Natural killer cell treated with Interleukin-12 subunit alpha and Interleukin-12 subunit beta and Interleukin-15 and Interleukin-18, amount 100 ng/mL, for 72 hours (primary cell): ENCODE results near the gene ATRX. TPM values are rescaled to one million over a fixed set of nuclear protein-coding genes. Genes with fewer than 3 reads are reported as not detected.
"Not testable (repeated sequence)": the region's sequence is repeated elsewhere in the genome, so short reads cannot be mapped to it uniquely, and the experiment has no call there.

Experiments
- ATAC-seq, 2 donors: fragments of 150-1000 bp; cut with Tn5 transposase in 1 of 2; sonication (Bioruptor Pico), chemical (Tn5 transposase) in 1 of 2; 2 replicates each; pipeline ENCODE4 v1.10.0; 2021
- DNase-seq: peaks from one replicate; pipeline ENCODE4 v3.0.0; 2022; ENCODE audit warnings: low spot score
- H3K27ac Mint-ChIP-seq, 2 donors: 1 replicate in 1 of 2; 2 replicates in 1 of 2; pipeline ENCODE4 v1.8.0; 2022; ENCODE audit warnings: mixed read lengths in 2 of 2, mild to moderate bottlenecking in 1 of 2, moderate library complexity in 1 of 2
- H3K27me3 Mint-ChIP-seq, 2 donors: 1 replicate in 1 of 2; 2 replicates in 1 of 2; pipeline ENCODE4 v1.8.0; 2022; ENCODE audit warnings: mixed read lengths in 2 of 2
- H3K36me3 Mint-ChIP-seq: one replicate; pipeline ENCODE4 v1.8.0; 2022; ENCODE audit warnings: mixed read lengths
- H3K4me1 Mint-ChIP-seq, 2 donors: 1 replicate in 1 of 2; 2 replicates in 1 of 2; pipeline ENCODE4 v1.8.0; 2022; ENCODE audit warnings: low read depth in 2 of 2, mixed read lengths in 2 of 2, mild to moderate bottlenecking in 1 of 2
- H3K4me3 Mint-ChIP-seq: one replicate; pipeline ENCODE4 v1.8.0; 2022; ENCODE audit warnings: mixed read lengths
- H3K9me3 Mint-ChIP-seq: 2 replicates; pipeline ENCODE4 v1.8.0; 2022; ENCODE audit warnings: mixed read lengths
- total RNA-seq, 2 donors: library from RNA; stranded (reverse); gene quantifications; one replicate each; pipeline ENCODE4 v1.2.3, GENCODE V29; 2022

The ATRX gene
- total RNA-seq, 2 donors from 2014 or later, result 79.4 to 99.5 TPM

- H3K27me3 Mint-ChIP-seq, result peaks cover 0 to 3% of the 10 kb centered on the region in 2 donors
- no peak overlapping the region for H3K4me3 Mint-ChIP-seq
- peaks cover under 1 to 11% of the 10 kb centered on the region in 2 donors for H3K4me1 Mint-ChIP-seq
- peaks cover 9% of the 10 kb centered on the region for H3K36me3 Mint-ChIP-seq
- peaks cover 3% of the 10 kb centered on the region for H3K9me3 Mint-ChIP-seq
- no peak overlapping the region for H3K27ac Mint-ChIP-seq
- ATAC-seq, result no peak
- DNase-seq, result no peak
Measured at GRCh38 chrX:77561372-77561771, 224.6 kb downstream of the ATRX start.

DNA sequence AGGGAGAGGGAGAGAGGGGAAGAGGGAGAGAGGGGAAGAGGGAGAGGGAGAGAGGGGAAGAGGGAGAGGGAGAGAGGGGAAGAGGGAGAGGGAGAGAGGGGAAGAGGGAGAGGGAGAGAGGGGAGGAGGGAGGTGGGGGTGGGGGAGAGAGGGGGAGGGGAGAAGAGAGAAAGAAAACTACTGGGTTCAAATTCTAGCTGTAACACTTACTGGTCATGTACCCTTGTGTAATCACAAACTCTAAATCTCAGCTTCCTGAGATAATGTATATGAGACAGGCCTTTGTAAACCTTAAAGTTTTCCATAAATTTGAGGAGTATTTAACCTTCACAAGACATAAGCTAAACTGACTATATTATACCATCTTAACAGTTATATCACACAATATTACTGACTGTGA is 229.7 kb downstream of the ATRX start:
- H3K4me1 Mint-ChIP-seq, result peaks cover 3 to 5% of the 10 kb centered on the region in 2 donors
- no peak overlapping the region for H3K4me3 Mint-ChIP-seq
- H3K9me3 Mint-ChIP-seq, result no peaks in the 10 kb centered on the region
- ATAC-seq, result no peak
- peaks cover 4% of the 10 kb centered on the region for H3K36me3 Mint-ChIP-seq
- DNase-seq, result no peak
- peaks cover 0 to 3% of the 10 kb centered on the region in 2 donors for H3K27me3 Mint-ChIP-seq
- no peak overlapping the region for H3K27ac Mint-ChIP-seq

GRCh38 chrX:77548751-77549150 is 237.3 kb downstream of the ATRX start:
- H3K4me3 Mint-ChIP-seq, result no peak overlapping the region
- H3K36me3 Mint-ChIP-seq, result peaks cover 4% of the 10 kb centered on the region
- ATAC-seq (no peak), DNase-seq (no peak)
- H3K27ac Mint-ChIP-seq, result no peak overlapping the region
- no peaks in the 10 kb centered on the region for H3K27me3 Mint-ChIP-seq
- no peaks in the 10 kb centered on the region for H3K9me3 Mint-ChIP-seq
- no peaks in the 10 kb centered on the region for H3K4me1 Mint-ChIP-seq

- not testable (repeated sequence) for DNase-seq, H3K27ac Mint-ChIP-seq, H3K4me3 Mint-ChIP-seq, ATAC-seq, H3K27me3 Mint-ChIP-seq, H3K9me3 Mint-ChIP-seq, H3K4me1 Mint-ChIP-seq
- peaks cover 18% of the 10 kb centered on the region for H3K36me3 Mint-ChIP-seq
Measured at GRCh38 chrX:77539778-77540177, 246.2 kb downstream of the ATRX start.

- not testable (repeated sequence) for H3K4me3 Mint-ChIP-seq, ATAC-seq, DNase-seq, H3K27ac Mint-ChIP-seq, H3K27me3 Mint-ChIP-seq
- H3K36me3 Mint-ChIP-seq, result peaks cover 27% of the 10 kb centered on the region
- peaks cover 18 to 19% of the 10 kb centered on the region in 2 donors for H3K4me1 Mint-ChIP-seq
- H3K9me3 Mint-ChIP-seq, result peaks cover 13% of the 10 kb centered on the region
Measured at GRCh38 chrX:77531261-77531660, 254.8 kb downstream of the ATRX start.

GRCh38 chrX:77528034-77528433 is 258.0 kb downstream of the ATRX start:
- DNase-seq (no peak), ATAC-seq (no peak)
- H3K27me3 Mint-ChIP-seq, result peaks cover 0 to 3% of the 10 kb centered on the region in 2 donors
- H3K4me3 Mint-ChIP-seq, result no peak overlapping the region
- H3K4me1 Mint-ChIP-seq, result peaks cover 18 to 19% of the 10 kb centered on the region in 2 donors
- H3K27ac Mint-ChIP-seq, result no peak overlapping the region
- peaks cover 30% of the 10 kb centered on the region for H3K36me3 Mint-ChIP-seq
- peaks cover 13% of the 10 kb centered on the region for H3K9me3 Mint-ChIP-seq

DNA sequence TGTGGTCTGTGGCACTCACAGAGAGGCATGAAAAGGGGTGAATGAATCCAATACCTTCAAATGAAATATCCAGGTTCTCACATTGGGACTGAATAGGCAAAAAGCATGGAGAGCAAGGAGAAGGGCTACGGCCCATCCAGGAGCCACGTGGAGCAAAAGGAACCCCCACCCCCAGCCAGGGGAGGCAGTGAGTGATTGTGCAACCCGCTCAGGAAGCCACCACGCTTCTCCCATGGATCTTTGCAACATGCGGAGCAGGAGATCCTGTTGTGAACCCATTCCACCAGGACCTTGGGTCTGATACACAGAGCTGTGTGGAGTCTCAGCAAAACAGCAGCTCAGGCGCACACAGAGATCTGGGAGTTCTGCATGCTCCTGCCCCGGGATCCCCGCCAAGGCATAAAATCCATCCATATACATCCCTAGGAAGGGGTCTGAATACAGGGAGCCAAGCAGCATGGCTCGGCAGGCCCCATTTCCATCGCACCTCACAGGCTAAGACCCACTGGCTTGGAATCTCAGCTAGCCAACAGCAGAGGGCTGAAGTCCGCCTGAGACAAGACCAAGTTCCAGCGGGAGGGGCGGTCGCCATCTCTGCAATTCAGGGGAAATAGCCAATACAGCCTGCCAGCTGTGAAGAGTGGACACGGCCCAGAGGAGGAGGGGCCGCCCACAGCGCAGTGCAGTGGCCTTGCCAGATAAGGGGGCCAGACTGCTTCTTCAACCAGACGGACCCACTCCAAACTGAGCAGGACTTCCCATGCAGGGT is 258.6 kb downstream of the ATRX start:
- ATAC-seq (no peak), DNase-seq (no peak)
- H3K27ac Mint-ChIP-seq, result peak overlapping the region; percentile 40 to 41
- H3K27me3 Mint-ChIP-seq, result peaks cover 0 to 3% of the 10 kb centered on the region in 2 donors
- peaks cover 11% of the 10 kb centered on the region for H3K9me3 Mint-ChIP-seq
- H3K4me3 Mint-ChIP-seq, result no peak overlapping the region
- H3K36me3 Mint-ChIP-seq, result peaks cover 29% of the 10 kb centered on the region
- H3K4me1 Mint-ChIP-seq, result peaks cover 12 to 17% of the 10 kb centered on the region in 2 donors

DNA sequence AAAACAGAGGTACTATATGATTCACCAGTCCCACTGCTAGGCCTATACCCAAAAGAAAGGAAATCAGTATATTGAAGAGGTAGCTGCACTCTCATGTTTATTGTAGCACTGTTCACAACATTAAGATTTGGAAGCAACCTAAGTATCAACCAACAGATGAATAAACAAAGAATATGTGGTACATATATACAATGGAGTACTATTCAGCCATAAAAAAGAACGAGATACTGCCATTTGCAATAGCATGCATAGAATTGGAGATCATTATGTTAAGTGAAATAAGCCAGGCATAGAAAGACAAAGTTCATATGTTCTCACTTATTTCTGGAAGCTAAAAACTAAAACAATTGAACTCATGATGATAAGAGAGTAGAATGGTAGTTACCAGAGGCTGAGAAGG is 266.3 kb downstream of the ATRX start:
- no peak for ATAC-seq
- H3K27ac Mint-ChIP-seq, result no peak overlapping the region
- peaks cover 0 to 9% of the 10 kb centered on the region in 2 donors for H3K4me1 Mint-ChIP-seq
- no peaks in the 10 kb centered on the region for H3K9me3 Mint-ChIP-seq
- no peak overlapping the region for H3K4me3 Mint-ChIP-seq
- no peak for DNase-seq
- H3K27me3 Mint-ChIP-seq, result no peaks in the 10 kb centered on the region
- peaks cover 41% of the 10 kb centered on the region for H3K36me3 Mint-ChIP-seq

DNA sequence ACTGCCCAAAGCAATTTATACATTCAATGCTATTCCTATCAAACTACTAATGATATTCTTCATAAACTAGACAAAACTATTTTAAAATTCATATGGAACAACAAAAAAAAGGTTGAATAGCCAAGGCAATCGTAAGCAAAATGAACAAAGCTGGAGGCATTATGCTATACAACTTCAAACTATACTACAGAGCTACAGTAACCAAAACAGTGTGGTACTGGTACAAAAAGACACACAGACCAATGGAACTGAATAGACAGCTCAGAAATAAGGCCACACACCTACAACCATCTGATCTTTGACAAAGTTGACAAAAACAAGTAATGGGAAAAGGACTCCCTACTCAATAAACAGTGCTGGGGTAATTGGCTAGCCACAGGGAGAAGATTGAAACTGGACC is 271.8 kb downstream of the ATRX start:
- H3K27ac Mint-ChIP-seq, result no peak overlapping the region
- peaks cover 0 to 9% of the 10 kb centered on the region in 2 donors for H3K4me1 Mint-ChIP-seq
- no peaks in the 10 kb centered on the region for H3K27me3 Mint-ChIP-seq
- ATAC-seq (no peak), DNase-seq (no peak)
- peaks cover 36% of the 10 kb centered on the region for H3K36me3 Mint-ChIP-seq
- no peak overlapping the region for H3K4me3 Mint-ChIP-seq
- H3K9me3 Mint-ChIP-seq, result peaks cover 4% of the 10 kb centered on the region

DNA sequence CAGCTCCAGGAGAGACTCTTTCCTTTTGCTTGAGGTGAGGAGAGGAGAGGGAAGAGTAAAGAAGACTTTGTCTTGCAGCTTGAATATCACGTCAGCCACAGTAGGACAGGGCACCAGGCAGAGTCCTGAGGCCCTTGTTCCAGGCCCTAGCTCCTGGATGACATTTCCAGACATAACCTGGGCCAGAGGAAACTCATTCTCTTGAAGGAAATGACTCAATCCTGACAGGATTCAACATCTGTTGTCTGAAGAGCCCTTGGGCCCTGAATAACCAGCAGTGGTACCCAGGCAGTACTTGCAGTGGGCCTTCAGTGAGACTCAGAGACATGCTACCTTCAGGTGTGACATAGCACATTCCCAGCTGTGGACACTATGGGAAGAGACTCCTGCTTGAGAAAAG is 276.0 kb downstream of the ATRX start:
- no peak overlapping the region for H3K27ac Mint-ChIP-seq
- ATAC-seq (no peak), DNase-seq (no peak)
- H3K4me1 Mint-ChIP-seq, result peaks cover 0 to 4% of the 10 kb centered on the region in 2 donors
- no peaks in the 10 kb centered on the region for H3K27me3 Mint-ChIP-seq
- no peak overlapping the region for H3K4me3 Mint-ChIP-seq
- H3K9me3 Mint-ChIP-seq, result peaks cover 4% of the 10 kb centered on the region
- H3K36me3 Mint-ChIP-seq, result peaks cover 15% of the 10 kb centered on the region

DNA sequence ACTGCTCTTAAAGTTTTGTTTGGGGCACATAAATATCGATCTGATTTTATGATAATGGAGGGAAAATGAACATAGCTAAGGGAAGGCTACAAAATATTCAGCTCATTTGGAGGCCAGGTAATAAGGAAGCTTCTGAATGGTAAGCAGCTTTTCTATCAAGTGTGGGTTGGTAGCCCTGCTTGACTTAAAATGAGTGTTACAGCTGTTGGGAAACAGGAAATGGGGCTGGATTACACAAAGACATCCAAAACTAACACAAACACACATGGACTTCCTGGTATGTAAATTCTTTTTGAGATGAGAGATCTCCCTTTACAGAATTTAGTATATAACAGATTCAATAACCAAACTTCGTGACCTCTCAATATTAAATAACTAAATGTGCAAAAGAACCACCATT is 280.8 kb downstream of the ATRX start:
- Mint-ChIP-seq H3K36me3 (no peaks in the 10 kb centered on the region), H3K27ac (peak overlapping the region; percentile 70 to 84), H3K4me1 (peaks cover 9 to 11% of the 10 kb centered on the region in 2 donors), H3K4me3 (peak overlapping the region; percentile 23), H3K9me3 (no peaks in the 10 kb centered on the region), H3K27me3 (peaks cover 0 to 2% of the 10 kb centered on the region in 2 donors)
- ATAC-seq (peak in 1 of 2 donors; percentile 67), DNase-seq (no peak)

DNA sequence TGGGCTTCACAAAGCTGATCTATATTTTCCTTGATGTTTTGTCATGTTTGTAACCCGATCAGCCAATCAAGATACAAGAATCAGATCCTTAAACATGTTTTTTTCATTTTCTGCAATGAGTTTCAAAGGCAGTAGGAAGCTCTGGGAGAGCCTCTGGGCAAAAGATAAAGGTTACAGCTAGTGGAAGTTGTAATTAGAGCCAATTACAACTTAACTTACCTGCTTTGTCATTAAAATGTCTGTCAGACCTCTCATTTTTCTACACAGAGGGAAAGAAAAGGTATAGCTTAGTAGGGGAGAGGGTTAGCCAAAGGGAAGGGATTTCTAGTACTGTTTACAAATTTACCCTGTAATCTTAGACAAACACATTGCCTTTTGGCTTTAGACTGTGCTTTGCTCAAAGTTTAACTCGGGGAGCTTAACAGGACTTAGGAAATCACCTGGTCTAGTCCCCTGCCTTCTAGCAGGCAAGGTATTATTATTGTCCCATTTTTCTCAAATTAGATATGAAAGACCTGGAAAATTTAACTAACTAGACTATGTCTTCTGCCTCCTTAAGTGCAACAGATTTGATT is 283.0 kb downstream of the ATRX start:
- H3K36me3 Mint-ChIP-seq, result no peaks in the 10 kb centered on the region
- no peaks in the 10 kb centered on the region for H3K9me3 Mint-ChIP-seq
- peaks cover 0 to 2% of the 10 kb centered on the region in 2 donors for H3K27me3 Mint-ChIP-seq
- no peak for DNase-seq
- H3K4me3 Mint-ChIP-seq, result no peak overlapping the region
- no peak overlapping the region for H3K27ac Mint-ChIP-seq
- no peak for ATAC-seq
- peaks cover 9 to 11% of the 10 kb centered on the region in 2 donors for H3K4me1 Mint-ChIP-seq

DNA sequence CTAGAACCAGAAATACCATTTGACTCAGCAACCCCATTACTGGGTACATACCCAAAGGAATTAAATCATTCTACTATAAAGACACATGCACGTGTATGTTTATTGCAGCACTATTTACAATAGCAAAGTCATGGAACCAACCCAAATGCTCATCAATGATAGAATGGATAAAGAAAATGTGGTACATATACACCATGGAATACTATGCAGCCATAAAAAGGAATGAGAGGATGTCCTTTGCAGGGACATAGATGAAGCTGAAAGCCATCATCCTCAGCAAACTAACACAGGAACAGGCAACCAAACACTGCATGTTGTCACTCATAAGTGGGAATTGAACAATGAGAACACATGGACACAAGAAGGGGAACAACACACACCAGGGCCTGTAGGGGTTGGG is 285.9 kb downstream of the ATRX start:
- ATAC-seq, H3K9me3 Mint-ChIP-seq, H3K4me3 Mint-ChIP-seq, H3K27ac Mint-ChIP-seq, H3K36me3 Mint-ChIP-seq, DNase-seq: not testable (repeated sequence)
- peaks cover 10 to 15% of the 10 kb centered on the region in 2 donors for H3K27me3 Mint-ChIP-seq
- H3K4me1 Mint-ChIP-seq, result peaks cover 6 to 11% of the 10 kb centered on the region in 2 donors
